Activated naive CD4-positive, alpha-beta T cell treated with anti-CD3 and anti-CD28 coated beads, Interleukin-2, amount 50 U/mL, for 24 hours (primary cell): ENCODE data around the gene NDUFAF5.

Source experiments
- H3K27ac Mint-ChIP-seq: one replicate; pipeline ENCODE4 v1.8.0; 2021; ENCODE audit warnings: mild to moderate bottlenecking, mixed read lengths
- H3K27me3 Mint-ChIP-seq: one replicate; pipeline ENCODE4 v1.8.0; 2021; ENCODE audit warnings: mixed read lengths
- H3K36me3 Mint-ChIP-seq: one replicate; pipeline ENCODE4 v1.8.0; 2021; ENCODE audit warnings: mixed read lengths
- H3K4me1 Mint-ChIP-seq: one replicate; pipeline ENCODE4 v1.8.0; 2021; ENCODE audit warnings: mixed read lengths
- H3K4me3 Mint-ChIP-seq: one replicate; pipeline ENCODE4 v1.8.0; 2021; ENCODE audit warnings: mild to moderate bottlenecking, mixed read lengths
- H3K9me3 Mint-ChIP-seq: one replicate; pipeline ENCODE4 v1.8.0; 2021; ENCODE audit warnings: mixed read lengths

Gene NDUFAF5

DNA sequence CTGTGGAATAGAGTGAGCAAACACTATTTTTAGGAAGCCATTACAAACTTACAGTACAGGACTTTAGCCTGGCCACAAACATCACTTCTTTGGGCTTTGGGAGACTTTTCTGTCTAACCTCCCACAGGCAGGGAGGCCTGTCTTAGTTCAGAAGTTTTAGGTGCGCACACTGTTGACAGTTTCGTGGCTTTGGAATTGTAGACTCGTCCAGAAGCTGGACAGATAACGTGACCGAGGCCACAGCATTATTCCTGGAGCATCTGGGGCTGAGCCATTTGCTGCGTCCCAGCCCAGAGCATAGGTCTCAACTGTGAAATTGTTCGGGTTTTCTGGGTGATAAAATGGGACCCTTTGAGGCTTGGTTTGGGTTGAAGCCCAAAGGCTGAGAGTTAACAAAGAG is 53.8 kb downstream of the NDUFAF5 start:
- peaks cover 7% of the 10 kb centered on the region for H3K27me3 Mint-ChIP-seq
- no peaks in the 10 kb centered on the region for H3K9me3 Mint-ChIP-seq

GRCh38 chr20:13839421-13840092 is 54.7 kb downstream of the NDUFAF5 start:
- H3K9me3 Mint-ChIP-seq = no peaks in the 10 kb centered on the region
- peaks cover 7% of the 10 kb centered on the region for H3K27me3 Mint-ChIP-seq
- no peak overlapping the region for H3K4me3 Mint-ChIP-seq
- no peaks in the 10 kb centered on the region for H3K4me1 Mint-ChIP-seq
- no peaks in the 10 kb centered on the region for H3K36me3 Mint-ChIP-seq
- no peak overlapping the region for H3K27ac Mint-ChIP-seq

More for the DNA sequence above, 53.8 kb downstream of the NDUFAF5 start:
- no peak overlapping the region for H3K4me3 Mint-ChIP-seq
- no peak overlapping the region for H3K27ac Mint-ChIP-seq
- no peaks in the 10 kb centered on the region for H3K36me3 Mint-ChIP-seq
- H3K4me1 Mint-ChIP-seq = no peaks in the 10 kb centered on the region

DNA sequence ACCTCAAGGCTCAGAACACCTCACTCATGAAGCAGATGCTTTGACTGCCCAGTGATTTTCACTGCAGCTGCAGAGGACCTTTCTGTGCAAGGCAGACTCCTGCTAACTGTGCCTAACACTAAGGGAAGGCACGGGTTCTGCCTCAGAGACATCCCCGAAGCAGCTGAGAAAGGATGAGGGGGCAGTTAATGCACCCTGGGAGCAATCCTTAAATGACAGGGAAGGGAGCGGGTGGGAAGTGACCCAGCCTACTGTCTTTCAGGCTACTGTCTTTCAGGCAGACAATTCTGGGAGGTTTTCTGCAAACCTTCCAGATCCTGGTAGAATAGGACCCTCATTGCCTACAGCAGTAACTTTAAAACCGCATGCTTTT is 55.3 kb downstream of the NDUFAF5 start:
- H3K27ac Mint-ChIP-seq = no peak overlapping the region
- no peaks in the 10 kb centered on the region for H3K4me1 Mint-ChIP-seq
- H3K27me3 Mint-ChIP-seq = peaks cover 7% of the 10 kb centered on the region
- no peaks in the 10 kb centered on the region for H3K36me3 Mint-ChIP-seq
- no peak overlapping the region for H3K4me3 Mint-ChIP-seq
- H3K9me3 Mint-ChIP-seq = no peaks in the 10 kb centered on the region

DNA sequence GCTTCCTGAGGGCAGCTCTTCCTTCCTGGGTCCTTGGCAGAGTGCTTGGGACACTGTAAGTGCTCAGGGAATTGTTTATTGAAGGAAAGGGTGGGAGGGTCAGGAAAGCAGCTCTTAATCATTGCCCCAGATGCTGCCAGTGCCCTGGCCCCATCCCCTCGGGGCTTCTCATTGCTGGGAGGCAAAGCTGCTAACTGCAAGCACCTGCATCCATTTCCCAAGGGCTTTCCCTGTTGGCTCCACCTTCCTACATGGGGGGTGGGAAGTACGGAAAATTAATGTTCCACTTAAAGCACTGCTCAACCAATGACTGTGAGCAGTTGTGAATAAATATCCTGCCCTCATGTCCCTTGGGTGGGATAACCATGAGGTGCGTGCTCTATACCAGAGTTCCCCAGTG is 56.4 kb downstream of the NDUFAF5 start:
- H3K27me3 Mint-ChIP-seq = peaks cover 7% of the 10 kb centered on the region

DNA sequence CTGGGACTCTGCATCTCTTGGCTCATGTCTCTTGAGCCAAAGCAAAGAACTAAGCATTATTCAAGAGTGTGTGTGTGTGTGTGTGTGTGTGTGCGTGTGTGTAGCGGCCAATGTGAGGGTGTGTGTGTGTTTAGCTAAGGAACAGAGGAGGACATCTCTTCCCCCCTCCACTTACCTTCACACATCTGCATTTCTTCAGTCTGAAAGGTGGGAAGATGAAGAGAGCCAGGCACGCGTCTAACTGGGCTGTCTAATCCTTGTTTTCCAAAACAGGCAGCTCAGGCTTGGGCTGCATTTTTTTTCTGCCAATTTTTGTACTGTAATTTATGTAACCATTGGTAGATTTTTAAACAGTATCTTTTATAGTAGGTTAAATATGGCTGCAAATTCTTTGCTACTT is 59.5 kb downstream of the NDUFAF5 start:
- no peak overlapping the region for H3K27ac Mint-ChIP-seq
- H3K36me3 Mint-ChIP-seq = no peaks in the 10 kb centered on the region
- no peaks in the 10 kb centered on the region for H3K9me3 Mint-ChIP-seq
- peaks cover 1% of the 10 kb centered on the region for H3K27me3 Mint-ChIP-seq
- H3K4me1 Mint-ChIP-seq = no peaks in the 10 kb centered on the region
- no peak overlapping the region for H3K4me3 Mint-ChIP-seq

More for the DNA sequence above, 56.4 kb downstream of the NDUFAF5 start:
- Mint-ChIP-seq H3K9me3 (no peaks in the 10 kb centered on the region), H3K4me1 (no peaks in the 10 kb centered on the region), H3K27ac (no peak overlapping the region), H3K36me3 (no peaks in the 10 kb centered on the region), H3K4me3 (no peak overlapping the region)

GRCh38 chr20:13851279-13851678 is 66.5 kb downstream of the NDUFAF5 start:
- H3K4me1 Mint-ChIP-seq = no peaks in the 10 kb centered on the region
- H3K4me3 Mint-ChIP-seq = no peak overlapping the region
- H3K9me3 Mint-ChIP-seq = no peaks in the 10 kb centered on the region
- no peak overlapping the region for H3K27ac Mint-ChIP-seq
- no peaks in the 10 kb centered on the region for H3K36me3 Mint-ChIP-seq
- no peaks in the 10 kb centered on the region for H3K27me3 Mint-ChIP-seq

DNA sequence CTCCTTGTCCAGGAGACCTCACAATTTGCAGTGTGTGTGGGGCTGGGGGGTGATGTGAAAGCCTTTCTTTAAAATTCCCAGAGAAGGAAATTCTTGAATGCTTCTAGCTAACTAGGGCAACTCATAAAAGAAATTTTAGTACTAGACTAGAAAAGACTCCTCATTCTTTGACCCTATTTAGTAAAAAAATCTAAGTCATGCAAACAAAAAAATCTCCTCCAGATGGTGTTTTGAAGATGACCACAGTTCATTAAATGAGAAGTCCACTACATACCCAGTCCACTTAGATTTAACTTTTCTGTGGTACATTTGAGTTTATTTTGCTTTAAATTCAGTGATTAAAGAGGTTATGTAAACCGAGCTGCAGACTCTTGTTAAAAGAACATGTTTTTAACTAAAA is 67.5 kb downstream of the NDUFAF5 start:
- H3K4me1 Mint-ChIP-seq = no peaks in the 10 kb centered on the region
- H3K9me3 Mint-ChIP-seq = no peaks in the 10 kb centered on the region
- no peak overlapping the region for H3K27ac Mint-ChIP-seq
- H3K36me3 Mint-ChIP-seq = no peaks in the 10 kb centered on the region
- no peaks in the 10 kb centered on the region for H3K27me3 Mint-ChIP-seq
- no peak overlapping the region for H3K4me3 Mint-ChIP-seq

- H3K27ac Mint-ChIP-seq = no peak overlapping the region
- no peaks in the 10 kb centered on the region for H3K36me3 Mint-ChIP-seq
- no peaks in the 10 kb centered on the region for H3K4me1 Mint-ChIP-seq
- H3K27me3 Mint-ChIP-seq = no peaks in the 10 kb centered on the region
- H3K9me3 Mint-ChIP-seq = no peaks in the 10 kb centered on the region
- H3K4me3 Mint-ChIP-seq = no peak overlapping the region
Measured at GRCh38 chr20:13855613-13856012, 70.8 kb downstream of the NDUFAF5 start.

GRCh38 chr20:13856354-13856753 is 71.5 kb downstream of the NDUFAF5 start:
- H3K36me3 Mint-ChIP-seq = no peaks in the 10 kb centered on the region
- no peak overlapping the region for H3K4me3 Mint-ChIP-seq
- no peaks in the 10 kb centered on the region for H3K4me1 Mint-ChIP-seq
- H3K9me3 Mint-ChIP-seq = no peaks in the 10 kb centered on the region
- H3K27me3 Mint-ChIP-seq = peaks cover 3% of the 10 kb centered on the region
- H3K27ac Mint-ChIP-seq = no peak overlapping the region

GRCh38 chr20:13857304-13857703 is 72.5 kb downstream of the NDUFAF5 start:
- Mint-ChIP-seq H3K4me1 (no peaks in the 10 kb centered on the region), H3K36me3 (no peaks in the 10 kb centered on the region), H3K9me3 (no peaks in the 10 kb centered on the region), H3K27ac (no peak overlapping the region), H3K27me3 (peaks cover 6% of the 10 kb centered on the region), H3K4me3 (no peak overlapping the region)

DNA sequence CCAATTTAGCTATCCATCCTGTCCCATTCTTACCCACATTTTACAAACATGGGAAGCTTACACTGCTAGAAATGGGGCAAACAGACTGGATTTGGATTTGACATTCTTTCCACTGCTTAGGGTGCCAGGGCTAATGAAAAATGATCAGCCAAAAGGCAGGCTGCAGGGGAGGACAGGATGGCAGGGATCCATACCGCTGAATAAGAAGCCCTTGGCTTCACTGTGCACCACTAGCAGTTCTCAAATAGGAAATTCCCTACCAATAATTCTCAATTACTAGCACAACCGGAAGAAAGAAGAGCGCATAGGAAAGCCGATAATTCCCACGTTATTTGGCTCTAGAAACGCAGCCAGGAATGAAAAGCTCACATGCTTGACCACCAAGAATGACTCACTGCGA is 73.1 kb downstream of the NDUFAF5 start:
- Mint-ChIP-seq H3K4me1 (no peaks in the 10 kb centered on the region), H3K27me3 (peaks cover 6% of the 10 kb centered on the region), H3K9me3 (no peaks in the 10 kb centered on the region), H3K4me3 (no peak overlapping the region), H3K27ac (no peak overlapping the region), H3K36me3 (no peaks in the 10 kb centered on the region)

DNA sequence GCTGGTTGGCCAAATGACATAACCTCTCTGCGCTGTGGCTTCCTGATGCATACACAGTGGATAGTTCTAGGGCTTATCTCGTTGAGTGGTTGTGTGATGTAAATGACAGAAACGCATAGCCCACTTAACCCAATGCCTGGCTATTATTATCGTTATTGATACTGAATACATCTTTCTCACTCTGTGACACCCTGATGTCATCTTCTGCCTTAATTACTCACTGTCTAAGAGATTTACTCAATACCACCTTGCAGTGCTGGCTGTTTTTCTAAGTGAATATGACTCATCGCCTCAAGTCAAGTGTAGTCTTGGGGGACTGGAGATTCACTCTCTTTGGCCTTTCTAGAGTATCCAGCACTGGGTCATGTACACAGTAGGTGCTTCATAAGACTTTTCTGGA is 73.6 kb downstream of the NDUFAF5 start:
- Mint-ChIP-seq H3K27me3 (peaks cover 6% of the 10 kb centered on the region), H3K9me3 (no peaks in the 10 kb centered on the region), H3K27ac (no peak overlapping the region)

DNA sequence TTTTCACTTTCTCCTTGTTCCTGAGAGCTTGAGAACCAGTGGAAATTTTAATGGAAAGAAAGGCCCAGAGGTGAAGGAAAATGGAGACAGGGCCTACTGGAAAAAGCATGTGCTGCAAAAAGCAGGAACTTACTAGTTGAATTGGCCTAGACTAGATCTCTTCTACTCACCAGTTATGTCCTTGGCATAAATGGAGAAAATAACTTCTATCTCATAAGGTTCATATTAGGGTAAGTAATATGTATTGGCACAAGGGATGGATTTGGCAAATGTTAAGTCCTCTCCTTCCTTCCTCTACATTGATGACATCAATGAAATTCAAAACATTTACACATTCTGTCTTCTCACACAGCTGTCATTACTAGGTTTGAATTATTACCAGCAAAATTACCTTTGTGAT is 74.0 kb downstream of the NDUFAF5 start:
- Mint-ChIP-seq H3K27me3 (peaks cover 6% of the 10 kb centered on the region), H3K4me3 (no peak overlapping the region), H3K9me3 (no peaks in the 10 kb centered on the region), H3K27ac (no peak overlapping the region), H3K4me1 (no peaks in the 10 kb centered on the region), H3K36me3 (no peaks in the 10 kb centered on the region)

More for the DNA sequence above, 73.6 kb downstream of the NDUFAF5 start:
- Mint-ChIP-seq H3K4me1 (no peaks in the 10 kb centered on the region), H3K36me3 (no peaks in the 10 kb centered on the region), H3K4me3 (no peak overlapping the region)

GRCh38 chr20:13862245-13862644 is 77.4 kb downstream of the NDUFAF5 start:
- H3K27me3 Mint-ChIP-seq = peaks cover 7% of the 10 kb centered on the region
- no peaks in the 10 kb centered on the region for H3K9me3 Mint-ChIP-seq
- no peak overlapping the region for H3K4me3 Mint-ChIP-seq
- H3K27ac Mint-ChIP-seq = no peak overlapping the region
- no peaks in the 10 kb centered on the region for H3K4me1 Mint-ChIP-seq
- H3K36me3 Mint-ChIP-seq = no peaks in the 10 kb centered on the region

DNA sequence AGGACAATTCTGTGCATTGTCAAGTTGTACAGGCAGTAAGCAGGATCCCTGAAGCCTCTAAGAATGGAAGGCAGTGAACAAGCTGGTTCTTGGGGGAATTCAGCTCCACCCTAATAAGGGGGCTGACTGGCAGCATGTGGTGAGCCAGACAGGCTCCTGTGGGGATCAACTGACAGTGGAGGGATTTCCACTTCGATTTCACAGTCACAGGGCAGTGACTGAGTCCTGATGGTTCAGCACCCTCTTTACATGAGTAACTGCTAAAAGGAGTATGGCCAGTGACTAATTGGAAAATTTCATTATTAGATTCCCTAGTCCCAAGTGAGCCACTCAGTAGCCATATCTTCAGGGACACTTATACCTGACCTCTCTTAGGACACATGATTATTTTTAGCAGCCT is 78.4 kb downstream of the NDUFAF5 start:
- Mint-ChIP-seq H3K36me3 (no peaks in the 10 kb centered on the region), H3K4me3 (no peak overlapping the region), H3K27me3 (peaks cover 7% of the 10 kb centered on the region), H3K9me3 (no peaks in the 10 kb centered on the region), H3K27ac (no peak overlapping the region), H3K4me1 (no peaks in the 10 kb centered on the region)

- H3K4me1 Mint-ChIP-seq = no peaks in the 10 kb centered on the region
- no peak overlapping the region for H3K4me3 Mint-ChIP-seq
- no peaks in the 10 kb centered on the region for H3K9me3 Mint-ChIP-seq
- H3K36me3 Mint-ChIP-seq = no peaks in the 10 kb centered on the region
- H3K27me3 Mint-ChIP-seq = peaks cover 7% of the 10 kb centered on the region
- no peak overlapping the region for H3K27ac Mint-ChIP-seq
Measured at GRCh38 chr20:13865156-13865555, 80.3 kb downstream of the NDUFAF5 start.

GRCh38 chr20:13865791-13866351 is 81.0 kb downstream of the NDUFAF5 start:
- Mint-ChIP-seq H3K4me1 (no peaks in the 10 kb centered on the region), H3K36me3 (no peaks in the 10 kb centered on the region), H3K27me3 (peaks cover 7% of the 10 kb centered on the region), H3K9me3 (no peaks in the 10 kb centered on the region), H3K4me3 (no peak overlapping the region), H3K27ac (no peak overlapping the region)
